SK-N-SH (cell line): ENCODE data around the gene BCL2L13. TPM values are rescaled to one million over a fixed set of nuclear protein-coding genes. Genes with fewer than 3 reads are reported as not detected.

Experiments
- CTCF ChIA-PET: fragments of 300-600, 350-600 bp; formaldehyde crosslinking; extraction: SDS; loops from one replicate; lab custom pipeline; 2021; lab: Yijun Ruan, JAX
- POLR2A ChIA-PET: fragments of 350-600 bp; sonication (Branson Sonifier 250); formaldehyde crosslinking; extraction: SDS; loops from one replicate; lab custom pipeline; 2020; ENCODE audit warnings: antibody characterized with exemption, inconsistent platforms; lab: Yijun Ruan, JAX
- DNase-seq: peaks from one replicate; pipeline ENCODE4 v3.0.0; 2012
- H2AFZ ChIP-seq: fragments of 200-600 bp; sonication (generic); 2 replicates; pipeline ENCODE4 v1.8.1; 2016; ENCODE audit warnings: antibody characterized with exemption, mild to moderate bottlenecking, low read depth
- H3F3A ChIP-seq: fragments of 200-600 bp; sonication (generic); replicated peaks from 2 replicates; pipeline ENCODE3; 2016; ENCODE audit warnings: antibody characterized with exemption, mild to moderate bottlenecking; ENCODE audit not compliant: insufficient read depth
- H3K27ac ChIP-seq, 2 experiments: fragments of 200-500 bp in 1 of 2; fragments of 200-600 bp in 1 of 2; sonication (Bioruptor generic) in 1 of 2; sonication (generic), shearing (Covaris generic) in 1 of 2; 2 replicates each; pipeline versions ENCODE4 v1.5.1 to v1.6.1; 2014 to 2016; ENCODE audit warnings: low read depth in 2 of 2, inconsistent platforms in 1 of 2, low read length in 1 of 2, mild to moderate bottlenecking in 1 of 2, mixed read lengths in 1 of 2
- H3K27me3 ChIP-seq: fragments of 200-600 bp; sonication (generic), shearing (Covaris generic); 2 replicates; pipeline ENCODE4 v1.6.1; 2016; ENCODE audit warnings: mixed run types; ENCODE audit not compliant: insufficient read depth
- H3K36me3 ChIP-seq, 2 experiments: fragments of 200-500 bp in 1 of 2; fragments of 200-600 bp in 1 of 2; sonication (Bioruptor generic) in 1 of 2; sonication (generic) in 1 of 2; replicated peaks in 1 of 2; 2 replicates each; pipeline versions ENCODE3 to v1.5.1; 2014 to 2016; ENCODE audit warnings: low read length in 1 of 2, mild to moderate bottlenecking in 1 of 2; ENCODE audit not compliant: insufficient read depth in 2 of 2, control insufficient read depth in 1 of 2
- H3K4me1 ChIP-seq, 2 experiments: fragments of 200-500 bp in 1 of 2; fragments of 200-600 bp in 1 of 2; sonication (Bioruptor generic) in 1 of 2; sonication (generic), shearing (Covaris generic) in 1 of 2; 2 replicates each; pipeline versions ENCODE4 v1.5.1 to v1.6.1; 2014 to 2016; ENCODE audit warnings: low read depth in 1 of 2, low read length in 1 of 2, mixed run types in 1 of 2; ENCODE audit not compliant: insufficient read depth in 2 of 2, control insufficient read depth in 1 of 2
- H3K4me2 ChIP-seq: fragments of 200-600 bp; sonication (generic), shearing (Covaris generic); 2 replicates; pipeline ENCODE4 v1.6.1; 2017; ENCODE audit warnings: mixed run types
- H3K4me3 ChIP-seq, 2 experiments: fragments of 200-500 bp in 1 of 2; fragments of 200-600 bp in 1 of 2; sonication (Bioruptor generic) in 1 of 2; sonication (generic), shearing (Covaris generic) in 1 of 2; 2 replicates each; pipeline versions ENCODE4 v1.5.1 to v1.8.1; 2014 to 2016; ENCODE audit warnings: low read depth in 2 of 2, inconsistent platforms in 1 of 2, low read length in 1 of 2, mild to moderate bottlenecking in 1 of 2, mixed read lengths in 1 of 2, moderate library complexity in 1 of 2
- H3K79me2 ChIP-seq: fragments of 200-600 bp; sonication (generic); 2 replicates; pipeline ENCODE4 v1.8.1; 2017; ENCODE audit warnings: mild to moderate bottlenecking; ENCODE audit not compliant: insufficient read depth
- H3K9ac ChIP-seq: fragments of 200-600 bp; sonication (generic); 2 replicates; pipeline ENCODE4 v1.6.1; 2017; ENCODE audit warnings: mixed run types
- H3K9me2 ChIP-seq: fragments of 200-600 bp; sonication (generic); 2 replicates; pipeline ENCODE4 v1.6.1; 2017; ENCODE audit warnings: mixed run types
- H3K9me3 ChIP-seq: fragments of 200-600 bp; sonication (generic); 2 replicates; pipeline ENCODE4 v1.6.1; 2017; ENCODE audit warnings: mixed run types, mild to moderate bottlenecking, moderate library complexity
- H4K20me1 ChIP-seq: fragments of 200-600 bp; sonication (generic); 2 replicates; pipeline ENCODE4 v1.6.1; 2017; ENCODE audit warnings: mild to moderate bottlenecking, mixed run types; ENCODE audit not compliant: insufficient read depth
- CHD2 ChIP-seq: fragments of 150-350 bp; IDR thresholded peaks from 2 replicates; pipeline ENCODE4 v1.6.1; 2018; ENCODE audit warnings: low read length; ENCODE audit not compliant: partially characterized antibody
- EZH2phosphoT487 ChIP-seq: fragments of 200-600 bp; sonication (generic); IDR thresholded peaks from 2 replicates; pipeline ENCODE4 v1.6.1; 2017; ENCODE audit warnings: low read depth, mixed run types, mild to moderate bottlenecking, antibody characterized with exemption, moderate library complexity, borderline replicate concordance
- FOSL2 ChIP-seq: IDR thresholded peaks from 2 replicates; pipeline ENCODE4 v1.4.0; 2012; ENCODE audit warnings: low read depth, mild to moderate bottlenecking, moderate library complexity, borderline replicate concordance
- FOXJ3 ChIP-seq: sonication (generic); formaldehyde crosslinking; IDR thresholded peaks from 2 replicates; pipeline ENCODE4 v1.5.1; 2020; ENCODE audit warnings: mild to moderate bottlenecking, missing genetic modification reagents
- FOXM1 ChIP-seq: IDR thresholded peaks from 2 replicates; pipeline ENCODE4 v1.4.0; 2012; ENCODE audit warnings: low read depth, mild to moderate bottlenecking
- GABPA ChIP-seq: IDR thresholded peaks from 2 replicates; pipeline ENCODE4 v1.4.0; 2012; ENCODE audit warnings: low read depth, mild to moderate bottlenecking
- MXI1 ChIP-seq: IDR thresholded peaks from 2 replicates; pipeline ENCODE4 v1.6.1; 2012; ENCODE audit warnings: mild to moderate bottlenecking, low read depth, low read length, improper control_type of control experiment
- POLR2AphosphoS5 ChIP-seq: IDR thresholded peaks from 2 replicates; pipeline ENCODE4 v1.6.1; 2012; ENCODE audit warnings: low read depth, low read length
- SIN3A ChIP-seq: IDR thresholded peaks from 2 replicates; pipeline ENCODE4 v1.6.1; 2012; ENCODE audit warnings: low read depth, mild to moderate bottlenecking, low read length, moderate library complexity, borderline replicate concordance
- YY1 ChIP-seq: IDR thresholded peaks from 2 replicates; pipeline ENCODE4 v1.4.0; 2012; ENCODE audit warnings: low read depth, mild to moderate bottlenecking
- WGBS: methylation state at CpG from one replicate; pipeline ENCODE4 v1.1.6; 2017; ENCODE audit warnings: low lambda C conversion rate; 5-methylcytosine and 5-hydroxymethylcytosine counted together
- polyA plus RNA-seq, 3 experiments: library from polyadenylated mRNA; depleted of rRNA; stranded (reverse); fragments of >200 nt; gene quantifications; 2 replicates each; pipeline ENCODE4 v1.2.3, GENCODE V29; 2012
- TF ChIP-seq, protein P1 (sequence below): IDR thresholded peaks from 2 replicates; pipeline ENCODE4; 2012
- TF ChIP-seq, protein P2 (sequence below): fragments of 150-350 bp; IDR thresholded peaks from 2 replicates; pipeline ENCODE4 v1.6.1; 2016; ENCODE audit warnings: mild to moderate bottlenecking, low read depth, low read length
- TF ChIP-seq, protein P3 (sequence below): IDR thresholded peaks from 2 replicates; pipeline ENCODE4 v1.4.0; 2012; ENCODE audit warnings: low read depth, borderline replicate concordance
- TF ChIP-seq, protein P4 (sequence below): fragments of 150-350 bp; IDR thresholded peaks from 2 replicates; pipeline ENCODE4 v1.6.1; 2017; ENCODE audit warnings: antibody characterized with exemption, low read length, low read depth, borderline replicate concordance
- TF ChIP-seq, protein P5 (sequence below): IDR thresholded peaks from 2 replicates; pipeline ENCODE4 v1.4.0; 2012; ENCODE audit warnings: low read depth
- TF ChIP-seq, protein P6 (sequence below): fragments of 200-600 bp; sonication (generic); IDR thresholded peaks from 2 replicates; pipeline ENCODE4 v1.6.1; 2017; ENCODE audit warnings: antibody characterized with exemption, mild to moderate bottlenecking, moderate library complexity

The BCL2L13 gene
- polyA plus RNA-seq, 1 of the 3 experiments (the other 2 are of a cell fraction), result 37.1 TPM

DNA sequence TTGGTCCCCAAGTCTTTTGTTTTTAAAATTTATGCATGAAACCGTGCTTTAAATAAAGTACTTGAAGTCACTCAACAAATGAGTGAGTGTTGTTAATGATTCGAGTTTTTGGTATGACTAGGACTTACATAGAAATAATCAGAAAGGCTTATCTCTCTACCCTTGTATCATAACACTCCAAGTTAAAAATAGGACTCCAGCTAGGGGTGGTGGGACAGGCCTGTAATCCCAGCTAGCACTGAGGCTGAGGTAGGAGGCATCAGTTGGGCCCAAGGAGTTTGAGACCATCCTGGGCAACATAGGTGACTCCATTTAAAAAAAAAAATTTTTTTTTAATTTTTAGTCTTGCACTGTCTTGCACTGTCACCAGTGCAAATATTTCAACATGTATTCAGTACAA, 55.6 kb downstream of the BCL2L13 start (continued):
- TF ChIP-seq, protein P1, sequence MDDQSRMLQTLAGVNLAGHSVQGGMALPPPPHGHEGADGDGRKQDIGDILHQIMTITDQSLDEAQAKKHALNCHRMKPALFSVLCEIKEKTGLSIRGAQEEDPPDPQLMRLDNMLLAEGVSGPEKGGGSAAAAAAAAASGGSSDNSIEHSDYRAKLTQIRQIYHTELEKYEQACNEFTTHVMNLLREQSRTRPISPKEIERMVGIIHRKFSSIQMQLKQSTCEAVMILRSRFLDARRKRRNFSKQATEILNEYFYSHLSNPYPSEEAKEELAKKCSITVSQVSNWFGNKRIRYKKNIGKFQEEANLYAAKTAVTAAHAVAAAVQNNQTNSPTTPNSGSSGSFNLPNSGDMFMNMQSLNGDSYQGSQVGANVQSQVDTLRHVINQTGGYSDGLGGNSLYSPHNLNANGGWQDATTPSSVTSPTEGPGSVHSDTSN, result no peak
- TF ChIP-seq, protein P2, sequence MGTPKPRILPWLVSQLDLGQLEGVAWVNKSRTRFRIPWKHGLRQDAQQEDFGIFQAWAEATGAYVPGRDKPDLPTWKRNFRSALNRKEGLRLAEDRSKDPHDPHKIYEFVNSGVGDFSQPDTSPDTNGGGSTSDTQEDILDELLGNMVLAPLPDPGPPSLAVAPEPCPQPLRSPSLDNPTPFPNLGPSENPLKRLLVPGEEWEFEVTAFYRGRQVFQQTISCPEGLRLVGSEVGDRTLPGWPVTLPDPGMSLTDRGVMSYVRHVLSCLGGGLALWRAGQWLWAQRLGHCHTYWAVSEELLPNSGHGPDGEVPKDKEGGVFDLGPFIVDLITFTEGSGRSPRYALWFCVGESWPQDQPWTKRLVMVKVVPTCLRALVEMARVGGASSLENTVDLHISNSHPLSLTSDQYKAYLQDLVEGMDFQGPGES, result no peak
- no peak for TF ChIP-seq FOXM1

DNA sequence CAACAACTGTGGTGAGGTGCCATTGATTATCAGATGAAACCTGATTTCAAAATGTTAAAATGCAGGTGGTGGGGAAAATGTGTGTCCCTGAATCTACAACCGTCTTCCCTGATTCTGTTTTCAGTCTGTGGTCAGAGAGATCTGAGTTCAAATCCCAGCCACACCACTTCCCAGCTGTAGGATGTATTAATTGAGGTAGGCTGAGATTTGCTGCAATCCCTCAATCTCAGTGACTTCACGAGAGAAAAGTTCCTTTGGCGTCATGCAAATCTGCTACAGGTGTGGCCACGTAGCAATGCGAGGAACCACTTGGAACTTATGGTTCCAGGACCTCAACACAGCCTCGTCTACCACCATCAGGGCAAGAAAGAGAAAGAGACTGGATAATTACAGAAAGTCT, 56.2 kb downstream of the BCL2L13 start:
- no peaks in the 10 kb centered on the region for H3K9me3 ChIP-seq
- no peaks in the 10 kb centered on the region; the same call in 1 of the 2 replicates for H3K79me2 ChIP-seq
- H3K4me3 ChIP-seq, result no peak overlapping the region
- ChIA-PET POLR2A (no interaction called here), CTCF (interaction anchor here (1.0 kb wide), 1 partner anchor 18 kb away, joined by 4 read pairs; no protein-coding TSS in a partner anchor)
- H3K27ac ChIP-seq, result no peak overlapping the region
- no peak for DNase-seq
- H3K27me3 ChIP-seq, result no peaks in the 10 kb centered on the region
- no peaks in the 10 kb centered on the region for H3K9me2 ChIP-seq
- H3K4me2 ChIP-seq, result no peak overlapping the region
- TF ChIP-seq EZH2phosphoT487 (no peak), POLR2AphosphoS5 (no peak), FOXM1 (no peak), SIN3A (no peak), GABPA (no peak), FOSL2 (no peak), FOXJ3 (no peak), MXI1 (no peak), YY1 (no peak), CHD2 (no peak)
- TF ChIP-seq, protein P3, sequence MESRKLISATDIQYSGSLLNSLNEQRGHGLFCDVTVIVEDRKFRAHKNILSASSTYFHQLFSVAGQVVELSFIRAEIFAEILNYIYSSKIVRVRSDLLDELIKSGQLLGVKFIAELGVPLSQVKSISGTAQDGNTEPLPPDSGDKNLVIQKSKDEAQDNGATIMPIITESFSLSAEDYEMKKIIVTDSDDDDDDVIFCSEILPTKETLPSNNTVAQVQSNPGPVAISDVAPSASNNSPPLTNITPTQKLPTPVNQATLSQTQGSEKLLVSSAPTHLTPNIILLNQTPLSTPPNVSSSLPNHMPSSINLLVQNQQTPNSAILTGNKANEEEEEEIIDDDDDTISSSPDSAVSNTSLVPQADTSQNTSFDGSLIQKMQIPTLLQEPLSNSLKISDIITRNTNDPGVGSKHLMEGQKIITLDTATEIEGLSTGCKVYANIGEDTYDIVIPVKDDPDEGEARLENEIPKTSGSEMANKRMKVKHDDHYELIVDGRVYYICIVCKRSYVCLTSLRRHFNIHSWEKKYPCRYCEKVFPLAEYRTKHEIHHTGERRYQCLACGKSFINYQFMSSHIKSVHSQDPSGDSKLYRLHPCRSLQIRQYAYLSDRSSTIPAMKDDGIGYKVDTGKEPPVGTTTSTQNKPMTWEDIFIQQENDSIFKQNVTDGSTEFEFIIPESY, result no peak
- TF ChIP-seq, protein P4, sequence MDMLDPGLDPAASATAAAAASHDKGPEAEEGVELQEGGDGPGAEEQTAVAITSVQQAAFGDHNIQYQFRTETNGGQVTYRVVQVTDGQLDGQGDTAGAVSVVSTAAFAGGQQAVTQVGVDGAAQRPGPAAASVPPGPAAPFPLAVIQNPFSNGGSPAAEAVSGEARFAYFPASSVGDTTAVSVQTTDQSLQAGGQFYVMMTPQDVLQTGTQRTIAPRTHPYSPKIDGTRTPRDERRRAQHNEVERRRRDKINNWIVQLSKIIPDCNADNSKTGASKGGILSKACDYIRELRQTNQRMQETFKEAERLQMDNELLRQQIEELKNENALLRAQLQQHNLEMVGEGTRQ, result no peak
- TF ChIP-seq, protein P5, sequence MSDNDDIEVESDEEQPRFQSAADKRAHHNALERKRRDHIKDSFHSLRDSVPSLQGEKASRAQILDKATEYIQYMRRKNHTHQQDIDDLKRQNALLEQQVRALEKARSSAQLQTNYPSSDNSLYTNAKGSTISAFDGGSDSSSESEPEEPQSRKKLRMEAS, result no peak
- TF ChIP-seq, protein P6, sequence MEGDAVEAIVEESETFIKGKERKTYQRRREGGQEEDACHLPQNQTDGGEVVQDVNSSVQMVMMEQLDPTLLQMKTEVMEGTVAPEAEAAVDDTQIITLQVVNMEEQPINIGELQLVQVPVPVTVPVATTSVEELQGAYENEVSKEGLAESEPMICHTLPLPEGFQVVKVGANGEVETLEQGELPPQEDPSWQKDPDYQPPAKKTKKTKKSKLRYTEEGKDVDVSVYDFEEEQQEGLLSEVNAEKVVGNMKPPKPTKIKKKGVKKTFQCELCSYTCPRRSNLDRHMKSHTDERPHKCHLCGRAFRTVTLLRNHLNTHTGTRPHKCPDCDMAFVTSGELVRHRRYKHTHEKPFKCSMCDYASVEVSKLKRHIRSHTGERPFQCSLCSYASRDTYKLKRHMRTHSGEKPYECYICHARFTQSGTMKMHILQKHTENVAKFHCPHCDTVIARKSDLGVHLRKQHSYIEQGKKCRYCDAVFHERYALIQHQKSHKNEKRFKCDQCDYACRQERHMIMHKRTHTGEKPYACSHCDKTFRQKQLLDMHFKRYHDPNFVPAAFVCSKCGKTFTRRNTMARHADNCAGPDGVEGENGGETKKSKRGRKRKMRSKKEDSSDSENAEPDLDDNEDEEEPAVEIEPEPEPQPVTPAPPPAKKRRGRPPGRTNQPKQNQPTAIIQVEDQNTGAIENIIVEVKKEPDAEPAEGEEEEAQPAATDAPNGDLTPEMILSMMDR, result no peak
- H3K36me3 ChIP-seq, result peaks cover 5 to 10% of the 10 kb centered on the region in 2 experiments
- H3F3A ChIP-seq, result peaks cover 11% of the 10 kb centered on the region
- no peaks in the 10 kb centered on the region for H4K20me1 ChIP-seq
- WGBS, result 99% methylated on average over 6 of the region's 6 CpGs
- H2AFZ ChIP-seq, result no peak overlapping the region
- H3K4me1 ChIP-seq, result no peaks in the 10 kb centered on the region; a peak in 1 of 4 replicates
- H3K9ac ChIP-seq, result no peak overlapping the region
